SK-MEL-5 (cell line): ENCODE measurements around the gene MUC4. TPM values are rescaled to one million over a fixed set of nuclear protein-coding genes. Genes with fewer than 3 reads are reported as not detected.
"Not testable (repeated sequence)": the region's sequence is repeated elsewhere in the genome, so short reads cannot be mapped to it uniquely, and the experiment has no call there.

Experiments used
- DNase-seq: peaks from one replicate; pipeline ENCODE4 v3.0.0-alpha.2; 2016; ENCODE audit warnings: low read depth, low spot score
- in situ Hi-C: cut with HindIII; loops from 2 replicates; pipeline ENCODE4 v1.10.0; 2016; ENCODE audit warnings: low sequenced_read_pairs, high pct_unique_total_duplicates, low pct_unique_long_range_greater_than_20kb
- total RNA-seq: library from RNA; depleted of rRNA; stranded (reverse); fragments of >200 nt; shearing (Covaris generic); gene quantifications from 2 replicates; pipeline ENCODE4 v1.2.3, GENCODE V29; 2014

The MUC4 gene
- total RNA-seq, 1 experiment from 2014 or later: not detected

DNA sequence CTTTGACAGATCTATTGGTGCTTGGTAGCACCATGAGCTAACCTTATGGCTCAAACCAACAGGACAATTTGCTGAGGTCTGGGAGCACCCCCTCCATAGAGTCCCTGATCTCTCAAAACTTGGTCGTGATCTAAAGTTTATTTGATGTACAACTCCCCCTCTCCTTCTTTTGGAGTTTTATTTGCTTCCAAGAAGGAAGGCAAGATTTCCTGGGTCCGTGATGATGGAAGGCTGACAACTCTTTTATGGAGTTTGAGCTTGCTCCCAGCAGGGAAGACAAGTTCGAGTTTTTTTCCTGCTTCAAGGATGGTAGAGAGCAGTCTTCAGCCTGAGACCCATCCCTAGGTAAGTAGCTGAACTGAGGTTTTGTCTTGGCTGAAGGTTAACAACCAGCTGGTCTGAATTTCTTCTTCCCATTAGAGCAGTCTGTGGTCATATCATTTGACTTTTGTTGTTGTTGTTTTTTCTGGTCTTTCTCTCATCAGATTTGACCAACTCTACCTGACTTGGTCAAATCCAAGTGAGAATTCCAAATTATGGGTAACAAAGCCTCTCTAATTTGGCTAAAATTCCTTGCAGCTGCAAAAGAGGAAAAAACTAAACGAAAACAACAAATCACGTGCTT, 93.8 kb downstream of the MUC4 start:
- in situ Hi-C loops: no loop called here
- no peak for DNase-seq

- in situ Hi-C loops: no loop called here
- DNase-seq: no peak
These were observed 94.3 kb downstream of the MUC4 start for GRCh38 chr3:195717416-195717815.

DNA sequence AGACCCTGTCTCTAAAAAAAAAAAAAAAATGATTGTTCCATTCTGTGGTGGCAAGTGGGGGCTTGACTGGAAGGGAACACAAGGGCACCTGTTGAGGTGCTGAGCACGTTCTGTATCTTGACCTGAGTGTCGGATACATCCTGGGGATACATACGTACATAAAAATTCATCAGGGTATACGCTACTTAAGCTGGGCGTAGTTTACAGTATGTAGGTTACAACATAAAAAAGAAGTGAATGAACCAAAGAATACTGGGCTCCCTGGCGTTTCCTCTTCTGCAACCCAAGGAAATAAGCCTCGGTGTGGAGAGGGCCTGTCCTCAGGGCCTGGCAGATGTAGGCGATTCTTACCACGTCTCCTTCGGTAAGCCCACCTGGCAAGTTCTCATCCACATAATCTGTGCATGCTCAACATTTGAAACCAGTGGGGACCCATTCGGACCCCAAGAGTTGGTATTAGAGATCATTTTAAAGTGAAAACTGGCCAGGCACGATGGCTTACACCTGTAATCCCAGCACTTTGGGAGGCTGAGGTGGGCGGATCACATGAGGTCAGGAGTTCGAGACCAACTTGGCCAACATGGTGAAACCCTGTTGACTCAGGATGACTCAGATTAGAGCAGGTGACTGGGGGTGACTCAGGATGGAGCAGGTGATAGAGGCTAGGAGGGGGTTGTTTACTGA, 96.0 kb downstream of the MUC4 start:
- in situ Hi-C loops: no loop called here

GRCh38 chr3:195715134-195715533, 96.6 kb downstream of the MUC4 start:
- in situ Hi-C loops: no loop called here
- no peak for DNase-seq

More for the DNA sequence above, 96.0 kb downstream of the MUC4 start:
- DNase-seq: peak; percentile 46

GRCh38 chr3:195714380-195715011, 97.2 kb downstream of the MUC4 start:
- no peak for DNase-seq
- in situ Hi-C loops: no loop called here

DNA sequence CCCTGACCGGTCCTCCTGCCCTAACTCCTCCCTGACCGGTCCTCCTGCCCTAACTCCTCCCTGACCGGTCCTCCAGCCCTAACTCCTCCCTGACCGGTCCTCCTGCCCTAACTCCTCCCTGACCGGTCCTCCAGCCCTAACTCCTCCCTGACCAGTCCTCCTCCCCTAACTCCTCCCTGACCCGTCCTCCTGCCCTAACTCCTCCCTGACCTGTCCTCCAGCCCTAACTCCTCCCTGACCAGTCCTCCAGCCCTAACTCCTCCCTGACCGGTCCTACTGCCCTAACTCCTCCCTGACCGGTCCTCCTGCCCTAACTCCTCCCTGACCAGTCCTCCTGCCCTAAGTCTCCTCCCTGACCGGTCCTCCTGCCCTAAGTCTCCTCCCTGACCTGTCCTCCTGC, 98.6 kb downstream of the MUC4 start:
- DNase-seq, in situ Hi-C loops: not testable (repeated sequence)

GRCh38 chr3:195712535-195712910, 99.2 kb downstream of the MUC4 start:
- DNase-seq, in situ Hi-C loops: not testable (repeated sequence)

DNA sequence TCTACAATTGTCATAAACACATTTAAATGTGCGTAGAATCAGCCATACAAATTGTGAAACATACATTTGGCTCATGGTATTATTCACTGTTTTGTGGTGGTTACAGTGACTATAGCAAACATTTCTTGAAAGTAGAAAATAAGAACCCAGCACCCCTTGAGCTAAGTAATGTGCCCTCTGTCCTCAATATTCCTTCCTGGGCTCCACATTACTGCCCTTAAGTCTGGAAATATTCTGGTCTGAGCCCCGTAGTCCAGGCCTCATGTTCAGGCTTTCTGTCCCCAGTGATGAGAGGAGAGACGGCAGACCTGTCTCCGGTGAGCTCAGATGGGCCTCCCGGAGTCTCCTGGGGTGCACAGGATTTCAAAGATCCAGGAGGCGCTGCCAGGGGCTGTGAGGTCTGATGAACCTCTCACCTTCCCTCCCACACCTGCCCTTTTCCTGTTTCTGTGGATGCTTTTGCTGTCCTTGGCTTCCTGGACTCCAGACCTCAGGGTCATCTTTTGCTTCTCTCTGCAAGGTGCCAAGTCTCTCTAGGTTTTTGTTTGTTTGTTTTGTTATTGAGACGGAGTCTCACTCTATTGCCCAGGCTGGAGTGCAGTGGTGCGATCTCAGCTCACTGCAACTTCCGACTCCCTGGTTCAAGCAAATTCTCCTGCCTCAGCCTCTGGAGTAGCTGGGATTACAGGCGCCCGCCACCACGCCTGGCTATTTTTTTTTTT, 99.8 kb downstream of the MUC4 start:
- in situ Hi-C loops: no loop called here

GRCh38 chr3:195711091-195711812, 100.5 kb downstream of the MUC4 start:
- in situ Hi-C loops, DNase-seq: not testable (repeated sequence)

More for the DNA sequence above, 99.8 kb downstream of the MUC4 start:
- no peak for DNase-seq

DNA sequence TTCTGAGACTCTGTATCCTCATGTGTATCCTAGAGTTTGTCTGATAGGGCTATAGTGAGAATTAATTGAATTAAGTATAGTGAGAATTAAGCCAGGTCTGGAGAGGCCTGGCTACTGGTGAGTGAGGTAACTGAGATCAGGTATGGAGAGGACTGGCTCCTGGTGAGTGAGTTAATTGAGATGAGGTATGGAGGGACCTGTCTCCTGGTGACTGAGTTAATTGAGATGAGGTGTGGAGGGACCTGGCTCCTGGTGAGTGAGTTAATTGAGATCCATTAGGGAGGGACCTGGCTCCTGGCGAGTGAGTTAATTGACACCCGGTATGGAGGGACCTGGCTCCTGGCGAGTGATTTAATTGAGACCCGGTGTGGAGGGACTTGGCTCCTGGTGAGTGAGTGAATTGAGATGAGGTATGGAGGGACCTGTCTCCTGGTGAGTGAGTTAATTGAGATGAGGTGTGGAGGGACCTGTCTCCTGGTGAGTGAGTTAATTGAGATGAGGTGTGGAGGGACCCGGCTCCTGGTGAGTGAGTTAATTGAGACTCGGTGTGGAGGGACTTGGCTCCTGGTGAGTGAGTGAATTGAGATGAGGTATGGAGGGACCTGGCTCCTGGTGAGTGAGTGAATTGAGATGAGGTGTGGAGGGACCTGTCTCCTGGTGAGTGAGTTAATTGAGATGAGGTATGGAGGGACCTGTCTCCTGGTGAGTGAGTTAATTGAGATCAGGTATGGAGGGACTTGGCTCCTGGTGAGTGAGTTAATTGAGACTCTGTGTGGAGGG, 101.4 kb downstream of the MUC4 start:
- in situ Hi-C loops, DNase-seq: not testable (repeated sequence)

DNA sequence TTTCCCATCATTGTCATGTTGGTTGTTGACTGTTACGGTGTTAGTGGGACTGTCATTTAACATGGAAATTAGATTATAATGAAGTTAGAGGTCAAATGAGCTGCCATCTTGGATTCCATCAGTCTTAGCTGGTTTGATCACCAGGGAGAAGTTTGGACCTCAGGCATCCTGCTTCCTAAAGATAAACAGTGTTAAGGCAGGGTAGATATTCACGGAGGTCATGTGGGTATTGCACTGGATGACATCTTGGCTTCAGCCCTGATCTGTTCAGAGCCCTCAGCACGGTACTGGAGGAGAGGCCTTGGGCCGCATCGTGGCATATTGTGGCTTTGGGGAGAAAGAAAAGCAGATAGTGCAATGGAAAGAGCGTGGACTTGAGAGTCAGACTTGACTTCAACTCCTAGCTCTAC, 102.0 kb downstream of the MUC4 start:
- no peak for DNase-seq
- in situ Hi-C loops: no loop called here

GRCh38 chr3:195708626-195709481, 102.9 kb downstream of the MUC4 start:
- DNase-seq: no peak
- in situ Hi-C loops: no loop called here

DNA sequence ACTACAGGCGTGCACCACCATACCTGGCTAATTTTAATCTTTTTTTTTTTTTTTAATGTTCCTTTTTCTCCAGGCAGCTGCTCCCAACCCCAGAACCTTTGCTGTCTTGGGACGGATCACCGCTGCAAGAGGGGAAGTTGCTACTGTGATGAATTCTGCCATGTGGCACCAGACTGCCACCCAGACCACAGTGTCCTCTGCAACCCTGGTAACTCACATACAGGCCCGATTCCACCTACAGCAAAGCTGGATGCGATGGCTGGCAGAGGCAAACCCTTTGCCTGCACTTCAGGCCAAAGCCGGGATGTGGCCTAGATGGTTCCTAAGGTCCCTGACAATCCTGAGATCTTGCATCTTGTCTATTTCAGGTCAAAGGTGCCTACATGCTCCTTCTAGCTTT, 103.7 kb downstream of the MUC4 start:
- DNase-seq: no peak

DNA sequence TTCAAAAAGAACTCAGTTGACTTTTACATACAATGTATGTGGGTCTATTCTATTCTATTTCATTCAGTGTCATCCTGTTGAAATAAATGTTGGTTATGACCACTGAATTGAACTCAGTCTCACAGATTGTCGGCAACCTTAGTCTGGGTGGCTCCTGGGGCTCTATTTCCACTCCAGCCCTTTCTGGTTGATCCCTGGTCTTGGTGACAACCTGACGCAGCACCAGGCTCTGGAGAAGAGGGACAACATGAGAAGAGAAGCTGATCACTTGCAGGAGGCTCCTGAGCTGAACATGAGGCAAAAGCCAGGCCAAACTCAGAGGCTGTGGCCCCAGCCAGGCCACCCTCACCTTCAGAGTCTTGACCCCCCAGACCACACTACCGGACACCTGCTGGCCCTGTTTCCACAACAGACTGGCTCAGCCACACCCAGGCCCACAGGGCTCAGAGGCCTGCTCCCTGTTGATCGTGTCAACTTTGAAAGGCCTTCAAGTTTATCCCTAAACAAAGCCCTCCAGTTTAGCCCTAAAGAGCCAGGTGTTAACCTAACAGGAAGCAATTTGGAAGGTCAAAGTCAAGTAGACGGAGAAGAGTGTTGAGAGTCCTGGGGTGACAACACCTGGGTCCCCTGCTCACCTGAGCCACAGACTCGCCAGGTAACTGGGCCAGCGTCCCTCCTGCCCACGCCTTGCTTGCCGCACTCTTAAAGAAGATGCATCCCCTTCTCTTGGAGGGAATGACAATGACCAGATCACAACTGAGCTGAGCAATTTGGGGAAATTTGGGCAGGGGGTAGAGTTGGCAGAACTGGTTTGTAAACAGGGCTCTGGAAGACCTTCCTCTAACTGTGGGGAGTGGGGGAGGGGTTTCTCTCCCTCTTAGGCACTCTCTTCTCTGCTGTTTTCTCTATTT, 106.4 kb downstream of the MUC4 start:
- in situ Hi-C loops: no loop called here

More for the DNA sequence above, 103.7 kb downstream of the MUC4 start:
- in situ Hi-C loops: no loop called here

GRCh38 chr3:195704433-195704999, 107.2 kb downstream of the MUC4 start:
- DNase-seq: no peak
- in situ Hi-C loops: no loop called here

More for the DNA sequence above, 106.4 kb downstream of the MUC4 start:
- DNase-seq: no peak
